Lower lobe of right lung (tissue), 2 donors: Measurements from ENCODE around the gene SEZ6. TPM values are rescaled to one million over a fixed set of nuclear protein-coding genes. Genes with fewer than 3 reads are reported as not detected.
A peak's percentile ranks its signal among the peaks of the same experiment; 100 is the strongest.

Experiments used
- ATAC-seq, 2 donors: fragments of 200-7000 bp; cut with Tn5 transposase; one replicate each; pipeline ENCODE4 v1.9.1; 2020 to 2022; ENCODE audit warnings: mild to moderate bottlenecking in 2 of 2, moderate library complexity in 2 of 2
- DNase-seq: peaks from one replicate; pipeline ENCODE4 v3.0.0-alpha.2; 2020
- H3K27ac ChIP-seq: fragments of 200-600 bp; one replicate; pipeline ENCODE4 v1.8.0; 2022
- H3K27me3 ChIP-seq: fragments of 200-600 bp; one replicate; pipeline ENCODE4 v1.8.0; 2022; ENCODE audit warnings: low read depth
- H3K36me3 ChIP-seq: fragments of 200-600 bp; one replicate; pipeline ENCODE4 v1.8.0; 2022; ENCODE audit warnings: mild to moderate bottlenecking
- H3K4me1 ChIP-seq: fragments of 200-600 bp; one replicate; pipeline ENCODE4 v1.8.0; 2022
- H3K4me3 ChIP-seq: fragments of 200-600 bp; one replicate; pipeline ENCODE4 v1.8.0; 2022; ENCODE audit warnings: mild to moderate bottlenecking
- H3K9me3 ChIP-seq: fragments of 200-600 bp; one replicate; pipeline ENCODE4 v1.8.0; 2022
- intact Hi-C: fragments of 100-400 bp; cut with DNase I; formaldehyde crosslinking; loops from one replicate; pipeline ENCODE4 v1.11.0; 2022
- total RNA-seq: library from RNA; stranded (reverse); fragmentation: NEBNext Ultra II Directional; extraction: Animal tissue kit (Norgen Biotek cat#: 25700); gene quantifications from one replicate; pipeline ENCODE4 v1.2.1, GENCODE V29; 2021
- TF ChIP-seq, protein P1 (sequence below): fragments of 200-600 bp; IDR thresholded peaks from one replicate; pipeline ENCODE4 v1.8.0; 2022; ENCODE audit warnings: antibody characterized with exemption, mild to moderate bottlenecking
- donor health status: DM: no; HTN: yes; CAD: no; lungs with severe emphysema.

Gene SEZ6
- total RNA-seq, 1 donor from 2014 or later = not detected

DNA sequence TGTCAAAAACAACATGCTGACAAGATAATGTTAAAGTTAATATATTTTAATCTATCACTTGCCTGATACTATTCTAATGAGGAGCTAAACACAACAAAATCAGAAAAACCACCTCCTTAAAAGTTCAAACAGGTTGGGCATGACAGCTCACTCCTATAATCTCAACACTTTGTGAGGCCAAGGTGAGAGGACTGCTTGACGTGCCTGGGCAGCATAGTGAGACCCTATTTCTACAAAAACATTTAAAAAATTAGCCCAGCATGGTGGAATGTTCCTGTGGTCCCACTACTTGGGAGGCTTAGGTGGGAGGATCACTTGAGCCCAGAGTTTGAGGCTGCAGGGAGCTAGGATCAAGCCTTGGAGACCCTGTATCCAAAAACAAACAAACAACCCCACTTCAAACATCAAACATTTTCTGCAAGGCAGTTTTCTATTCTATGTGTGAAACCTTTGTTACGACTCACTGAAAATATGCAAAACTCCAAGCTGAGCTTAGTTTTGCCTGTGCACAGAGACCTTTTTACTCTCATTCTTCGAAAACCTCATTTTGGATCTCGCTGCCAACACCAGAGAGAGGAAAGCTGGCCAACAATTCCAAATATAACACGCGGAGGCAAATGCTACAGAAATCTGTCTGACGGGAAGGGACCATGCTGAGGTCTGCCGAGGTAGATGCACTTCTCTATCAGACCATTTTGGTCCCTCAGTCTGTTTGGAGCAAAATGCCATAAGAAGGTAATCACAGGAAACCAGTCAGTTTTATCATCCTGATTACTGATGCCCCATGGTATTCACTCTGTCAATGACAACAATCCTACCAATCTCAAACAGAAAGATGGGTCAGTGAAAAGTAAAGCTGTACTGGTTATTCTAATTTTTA lies 60.7 kb downstream of the SEZ6 start:
- H3K36me3 ChIP-seq = peaks cover 16% of the 10 kb centered on the region
- DNase-seq = no peak
- H3K27ac ChIP-seq = peak overlapping the region; percentile 24
- ATAC-seq = no peak
- TF ChIP-seq, protein P1, sequence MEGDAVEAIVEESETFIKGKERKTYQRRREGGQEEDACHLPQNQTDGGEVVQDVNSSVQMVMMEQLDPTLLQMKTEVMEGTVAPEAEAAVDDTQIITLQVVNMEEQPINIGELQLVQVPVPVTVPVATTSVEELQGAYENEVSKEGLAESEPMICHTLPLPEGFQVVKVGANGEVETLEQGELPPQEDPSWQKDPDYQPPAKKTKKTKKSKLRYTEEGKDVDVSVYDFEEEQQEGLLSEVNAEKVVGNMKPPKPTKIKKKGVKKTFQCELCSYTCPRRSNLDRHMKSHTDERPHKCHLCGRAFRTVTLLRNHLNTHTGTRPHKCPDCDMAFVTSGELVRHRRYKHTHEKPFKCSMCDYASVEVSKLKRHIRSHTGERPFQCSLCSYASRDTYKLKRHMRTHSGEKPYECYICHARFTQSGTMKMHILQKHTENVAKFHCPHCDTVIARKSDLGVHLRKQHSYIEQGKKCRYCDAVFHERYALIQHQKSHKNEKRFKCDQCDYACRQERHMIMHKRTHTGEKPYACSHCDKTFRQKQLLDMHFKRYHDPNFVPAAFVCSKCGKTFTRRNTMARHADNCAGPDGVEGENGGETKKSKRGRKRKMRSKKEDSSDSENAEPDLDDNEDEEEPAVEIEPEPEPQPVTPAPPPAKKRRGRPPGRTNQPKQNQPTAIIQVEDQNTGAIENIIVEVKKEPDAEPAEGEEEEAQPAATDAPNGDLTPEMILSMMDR = no peak
- no peak overlapping the region for H3K4me3 ChIP-seq
- peaks cover 63% of the 10 kb centered on the region for H3K4me1 ChIP-seq
- intact Hi-C loops = no loop called here
- no peaks in the 10 kb centered on the region for H3K9me3 ChIP-seq
- H3K27me3 ChIP-seq = no peaks in the 10 kb centered on the region

DNA sequence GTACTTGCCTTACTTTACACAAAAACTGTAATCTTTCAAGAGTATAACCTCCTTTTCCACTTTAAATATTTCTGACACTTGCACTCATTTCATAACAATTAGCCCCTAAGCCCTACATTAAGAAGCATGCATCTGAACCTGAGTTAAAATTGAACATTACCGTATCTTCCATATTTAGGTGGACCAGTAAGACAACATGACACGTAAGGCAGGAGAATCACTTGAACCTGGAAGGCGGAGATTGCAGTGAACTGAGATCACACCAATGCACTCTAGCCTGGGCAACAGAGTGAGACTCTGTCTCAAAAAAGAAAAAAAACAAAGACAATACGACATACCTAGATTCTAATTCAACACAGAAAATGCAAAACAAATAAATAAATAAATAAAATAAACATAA lies 61.5 kb downstream of the SEZ6 start:
- Histone ChIP-seq H3K27me3 (no peaks in the 10 kb centered on the region), H3K9me3 (no peaks in the 10 kb centered on the region), H3K4me1 (peaks cover 70% of the 10 kb centered on the region), H3K36me3 (peaks cover 16% of the 10 kb centered on the region), H3K4me3 (no peak overlapping the region), H3K27ac (no peak overlapping the region)
- ATAC-seq = no peak
- no peak for DNase-seq
- TF ChIP-seq, protein P1 = no peak
- intact Hi-C loops = no loop called here

DNA sequence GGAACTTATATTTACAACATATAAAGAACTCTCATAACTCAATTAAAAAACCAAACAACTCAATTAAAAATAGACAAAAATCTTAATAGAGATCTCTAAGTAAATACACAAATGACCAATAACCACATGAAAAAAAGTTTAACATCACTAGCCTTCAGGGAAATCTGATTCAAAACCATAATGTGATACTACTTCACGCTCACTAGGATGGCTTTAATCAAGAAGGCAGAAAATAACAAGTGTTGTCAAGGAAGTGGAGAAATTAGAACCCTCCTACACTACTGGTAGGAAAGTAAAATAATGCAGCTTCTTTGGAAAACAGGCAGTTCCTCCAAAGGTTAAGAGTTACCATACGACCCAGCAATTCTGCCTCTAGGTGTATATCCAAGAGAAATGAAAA lies 62.9 kb downstream of the SEZ6 start:
- intact Hi-C loops = no loop called here
- H3K27me3 ChIP-seq = no peaks in the 10 kb centered on the region
- H3K4me3 ChIP-seq = no peak overlapping the region
- no peak for DNase-seq
- H3K4me1 ChIP-seq = peaks cover 74% of the 10 kb centered on the region
- no peak overlapping the region for H3K27ac ChIP-seq
- no peaks in the 10 kb centered on the region for H3K9me3 ChIP-seq
- ATAC-seq = no peak
- TF ChIP-seq, protein P1 = no peak
- H3K36me3 ChIP-seq = peaks cover 24% of the 10 kb centered on the region

DNA sequence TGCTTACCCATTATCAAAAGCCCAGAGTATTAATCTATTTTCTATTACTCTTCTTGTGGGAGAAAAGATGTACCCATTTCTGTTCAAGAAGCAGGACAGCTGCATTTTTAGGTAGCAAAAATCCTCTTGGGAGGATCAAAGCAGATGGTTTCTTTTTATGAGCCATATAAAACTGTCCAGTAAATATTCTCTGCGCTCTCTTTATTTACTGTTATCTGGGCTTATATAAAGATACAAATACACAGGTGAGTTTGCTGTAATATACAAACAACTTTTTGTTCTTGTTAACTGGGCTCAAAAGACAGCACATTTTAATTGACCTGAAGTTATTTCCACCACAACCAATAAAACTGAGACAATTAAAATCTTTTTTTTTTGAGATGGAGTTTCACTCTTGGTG lies 64.6 kb downstream of the SEZ6 start:
- no peaks in the 10 kb centered on the region for H3K9me3 ChIP-seq
- H3K4me1 ChIP-seq = peaks cover 74% of the 10 kb centered on the region
- ATAC-seq (no peak), DNase-seq (no peak)
- intact Hi-C loops = no loop called here
- H3K27me3 ChIP-seq = no peaks in the 10 kb centered on the region
- TF ChIP-seq, protein P1 = no peak
- H3K4me3 ChIP-seq = no peak overlapping the region
- H3K27ac ChIP-seq = no peak overlapping the region
- H3K36me3 ChIP-seq = peaks cover 24% of the 10 kb centered on the region

DNA sequence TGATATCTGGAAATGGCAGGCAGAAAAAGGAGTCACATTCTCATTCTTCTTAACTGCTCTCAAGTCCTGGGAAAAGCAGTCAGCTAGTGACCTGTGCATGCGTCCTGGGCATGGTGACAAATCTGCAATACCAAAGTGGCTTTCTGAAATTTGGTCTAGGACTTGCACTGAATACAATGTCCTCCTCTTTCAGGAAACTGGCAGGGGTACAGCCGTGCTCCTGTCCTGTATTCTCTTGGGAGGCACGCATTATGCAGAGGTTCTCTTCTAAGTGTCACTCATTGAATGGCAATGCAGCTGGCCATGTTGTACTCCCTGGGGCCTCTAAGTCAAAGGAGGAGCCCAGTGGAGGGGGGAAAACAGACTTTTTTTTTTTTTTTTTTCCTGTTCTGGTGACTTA lies 65.2 kb downstream of the SEZ6 start:
- DNase-seq (no peak), ATAC-seq (peak in 1 of 2 donors; percentile 16)
- H3K9me3 ChIP-seq = no peaks in the 10 kb centered on the region
- H3K27me3 ChIP-seq = no peaks in the 10 kb centered on the region
- no peak overlapping the region for H3K4me3 ChIP-seq
- TF ChIP-seq, protein P1 = no peak
- no peak overlapping the region for H3K27ac ChIP-seq
- intact Hi-C loops = no loop called here
- peaks cover 24% of the 10 kb centered on the region for H3K36me3 ChIP-seq
- H3K4me1 ChIP-seq = peaks cover 74% of the 10 kb centered on the region
